ACC112 (cell line): ENCODE data around the gene MRPS14.

Experiments used
- H2AFZ ChIP-seq: fragments of 200-600 bp; sonication (generic); one replicate; pipeline ENCODE4 v1.6.0; 2017; ENCODE audit warnings: antibody characterized with exemption, low read length; ENCODE audit not compliant: unreplicated experiment
- H3K27ac ChIP-seq: fragments of 200-600 bp; sonication (generic); 2 replicates; pipeline ENCODE4 v1.5.1; 2014; ENCODE audit warnings: low read depth, mild to moderate bottlenecking, antibody characterized with exemption, low read length, moderate library complexity
- H3K27me3 ChIP-seq: fragments of 200-600 bp; sonication (generic); 2 replicates; pipeline ENCODE4 v1.6.1; 2014; ENCODE audit warnings: mild to moderate bottlenecking, antibody characterized with exemption, low read length, moderate library complexity, mixed read lengths; ENCODE audit not compliant: insufficient read depth
- H3K36me3 ChIP-seq: fragments of 200-600 bp; sonication (generic); 2 replicates; pipeline ENCODE4 v1.6.1; 2016; ENCODE audit warnings: mild to moderate bottlenecking, antibody characterized with exemption, low read length, moderate library complexity, mixed read lengths; ENCODE audit not compliant: insufficient read depth
- H3K4me1 ChIP-seq: fragments of 200-600 bp; sonication (generic); one replicate; pipeline ENCODE4 v1.6.1; 2016; ENCODE audit warnings: low read length, mixed read lengths; ENCODE audit not compliant: insufficient read depth, unreplicated experiment, control insufficient read depth
- H3K4me3 ChIP-seq: fragments of 200-600 bp; sonication (generic); 2 replicates; pipeline ENCODE4 v1.5.1; 2014; ENCODE audit warnings: mild to moderate bottlenecking, low read depth, low read length
- H3K79me2 ChIP-seq: fragments of 200-600 bp; sonication (generic); one replicate; pipeline ENCODE4 v1.6.0; 2016; ENCODE audit warnings: low read length; ENCODE audit not compliant: control insufficient read depth, unreplicated experiment, insufficient read depth

Gene MRPS14

DNA sequence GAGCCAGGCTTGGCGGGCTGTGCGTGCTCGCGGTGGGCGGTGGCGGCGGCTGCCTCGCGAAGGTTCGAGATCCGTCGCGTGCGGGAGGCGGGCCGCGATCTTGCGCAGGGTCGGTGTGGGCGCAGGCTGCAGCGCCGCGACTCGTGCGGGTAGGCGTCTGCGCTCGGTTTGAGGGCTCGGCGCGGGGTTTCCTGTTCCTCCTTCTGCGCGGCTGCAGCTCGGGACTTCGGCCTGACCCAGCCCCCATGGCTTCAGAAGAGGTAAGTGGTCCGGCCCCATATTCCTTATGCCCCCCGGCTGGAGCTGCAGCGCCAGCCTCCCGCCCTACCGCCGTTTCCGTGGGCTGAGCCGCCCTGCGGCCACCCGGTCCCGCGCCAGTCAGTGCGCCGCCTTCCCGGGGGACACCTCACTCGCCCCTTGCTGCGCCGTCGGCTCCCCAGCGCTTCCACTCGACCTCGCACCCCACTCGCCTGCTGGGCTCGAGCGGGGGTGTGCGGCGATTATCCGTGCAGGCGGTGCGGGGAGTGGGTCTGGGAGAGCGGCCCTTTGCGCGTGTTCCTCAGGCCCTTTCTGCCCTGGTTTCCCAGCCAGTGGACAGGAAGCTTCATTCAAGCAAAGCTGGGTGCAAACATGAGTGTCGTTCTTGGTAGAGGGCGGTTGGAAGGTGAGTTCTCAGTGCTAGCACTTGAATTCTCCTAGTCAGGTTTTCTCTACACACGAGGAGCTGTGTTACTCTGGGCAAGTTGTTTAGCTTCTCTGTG is 23.1 kb downstream of the MRPS14 start, which contains the start of gene CACYBP:
Gene CACYBP, plus strand, starts transcription at position 12 of the 761 bp plus-strand sequence. Its CDS starts 234 bp downstream, at position 246.
- Histone ChIP-seq H3K36me3 (no peaks in the 10 kb centered on the region; the same call in 1 of the 2 replicates), H3K79me2 (peaks cover 50% of the 10 kb centered on the region), H2AFZ (peak within 1 kb of the TSS; percentile 76), H3K27ac (peak within 1 kb of the TSS; percentile 98), H3K4me3 (peak within 1 kb of the TSS; percentile 88), H3K27me3 (no peaks in the 10 kb centered on the region), H3K4me1 (peaks cover 55% of the 10 kb centered on the region)

DNA sequence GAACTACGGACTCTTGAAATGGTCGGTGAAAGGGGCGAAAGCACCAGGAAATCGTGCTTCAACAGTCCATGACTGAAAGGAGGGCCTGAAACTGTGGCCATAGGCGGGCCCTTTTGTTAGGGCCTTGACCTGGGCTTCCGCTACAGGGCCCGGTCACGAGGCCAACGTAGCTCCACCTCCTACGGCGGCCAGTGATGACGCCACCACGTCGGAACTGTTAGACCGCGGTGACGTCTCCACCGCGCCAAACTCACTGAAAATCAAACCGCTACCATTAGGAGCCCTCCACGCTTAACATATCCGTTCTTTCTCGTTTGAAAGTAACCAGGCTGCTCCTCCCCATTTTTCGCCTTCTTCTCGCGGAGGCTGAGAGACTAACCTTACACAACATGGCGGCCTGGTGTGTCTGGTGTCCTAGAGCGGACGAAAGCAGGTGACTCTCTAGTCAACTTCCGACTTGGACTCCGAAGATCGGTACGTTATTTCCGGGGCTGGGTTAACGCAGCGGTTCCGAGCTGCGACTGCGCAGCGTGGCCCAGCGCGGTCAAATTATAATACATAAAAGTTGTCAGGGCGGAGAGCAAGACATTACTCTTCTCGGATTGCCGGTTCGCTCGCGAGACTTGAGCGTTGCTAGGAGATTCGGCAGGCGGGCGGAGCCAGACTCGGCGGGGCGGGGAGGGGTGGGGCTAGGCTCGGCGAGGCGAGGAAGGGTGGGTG is 23.8 kb downstream of the MRPS14 start:
- peak overlapping the region; percentile 98 for H3K27ac ChIP-seq
- H3K79me2 ChIP-seq = peaks cover 43% of the 10 kb centered on the region
- no peaks in the 10 kb centered on the region for H3K36me3 ChIP-seq
- H3K4me3 ChIP-seq = peak overlapping the region; percentile 88
- peak overlapping the region; percentile 76 for H2AFZ ChIP-seq
- no peaks in the 10 kb centered on the region for H3K27me3 ChIP-seq
- H3K4me1 ChIP-seq = peaks cover 61% of the 10 kb centered on the region

DNA sequence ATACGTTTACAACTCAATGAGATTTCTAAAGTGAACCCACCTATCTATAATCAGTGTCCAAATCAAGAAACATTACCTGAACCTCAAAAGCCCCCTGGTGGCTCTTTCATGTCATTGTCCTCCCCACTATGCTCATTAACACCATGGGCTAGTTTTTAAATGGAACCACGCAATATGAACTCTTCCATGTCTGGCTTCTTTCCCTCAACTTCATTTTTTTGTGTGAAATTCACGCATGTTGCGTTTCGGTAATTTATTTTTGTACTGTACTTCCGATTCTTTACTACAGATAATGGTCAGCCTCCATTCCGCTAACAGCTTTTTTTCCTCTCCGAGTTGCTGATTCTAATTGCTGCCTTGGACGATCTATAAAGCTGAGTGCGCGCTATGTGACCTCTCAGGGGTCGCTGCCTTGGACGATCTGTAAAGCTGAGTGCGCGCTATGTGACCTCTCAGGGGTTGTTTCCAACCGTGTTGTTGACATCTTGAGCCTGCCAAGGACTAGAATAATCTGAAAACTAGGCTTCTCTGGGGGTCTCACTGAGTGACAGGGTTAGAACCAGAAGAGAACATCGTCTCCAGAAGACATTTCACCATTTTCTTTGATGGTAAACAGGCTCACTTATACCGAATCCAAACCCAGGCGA is 24.5 kb downstream of the MRPS14 start:
- peaks cover 36% of the 10 kb centered on the region for H3K79me2 ChIP-seq

DNA sequence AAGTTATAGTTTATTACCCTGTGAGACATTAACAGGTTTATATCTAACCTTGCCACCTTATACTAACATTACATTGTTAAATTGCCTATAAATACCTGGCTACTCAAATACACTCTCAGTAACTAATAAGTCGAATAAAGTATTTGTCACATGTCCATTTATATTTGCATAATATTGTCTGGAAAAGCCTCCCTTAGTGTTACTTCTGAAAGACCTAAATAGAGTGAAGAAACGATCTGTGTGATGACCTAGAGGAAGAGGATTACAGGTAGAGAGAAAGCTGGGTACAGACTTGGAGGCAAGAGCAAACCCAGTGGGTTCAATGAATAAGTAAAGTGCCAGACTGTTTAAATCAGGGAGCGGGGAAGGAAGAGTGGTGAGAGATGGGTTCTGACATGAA is 26.2 kb downstream of the MRPS14 start:
- H3K27me3 ChIP-seq = no peaks in the 10 kb centered on the region
- H3K4me3 ChIP-seq = no peak overlapping the region
- no peaks in the 10 kb centered on the region for H3K36me3 ChIP-seq
- H2AFZ ChIP-seq = no peak overlapping the region
- peaks cover 42% of the 10 kb centered on the region for H3K4me1 ChIP-seq
- peaks cover 19% of the 10 kb centered on the region for H3K79me2 ChIP-seq
- no peak overlapping the region for H3K27ac ChIP-seq

More for the DNA sequence above, 24.5 kb downstream of the MRPS14 start:
- H3K27me3 ChIP-seq = no peaks in the 10 kb centered on the region
- H3K36me3 ChIP-seq = no peaks in the 10 kb centered on the region
- peak overlapping the region; percentile 76 for H2AFZ ChIP-seq
- peak overlapping the region; percentile 98 for H3K27ac ChIP-seq
- H3K4me3 ChIP-seq = peak overlapping the region; percentile 88
- peaks cover 54% of the 10 kb centered on the region for H3K4me1 ChIP-seq

GRCh38 chr1:174996476-174996875 is 26.7 kb downstream of the MRPS14 start:
- H3K27ac ChIP-seq = no peak overlapping the region
- H3K36me3 ChIP-seq = no peaks in the 10 kb centered on the region
- peaks cover 14% of the 10 kb centered on the region for H3K79me2 ChIP-seq
- H3K27me3 ChIP-seq = no peaks in the 10 kb centered on the region
- peaks cover 39% of the 10 kb centered on the region for H3K4me1 ChIP-seq
- H2AFZ ChIP-seq = no peak overlapping the region
- H3K4me3 ChIP-seq = no peak overlapping the region

- Histone ChIP-seq H3K27ac (no peak overlapping the region), H3K27me3 (no peaks in the 10 kb centered on the region), H3K79me2 (peaks cover 8% of the 10 kb centered on the region), H3K4me1 (peaks cover 39% of the 10 kb centered on the region), H3K36me3 (no peaks in the 10 kb centered on the region), H3K4me3 (no peak overlapping the region), H2AFZ (no peak overlapping the region)
These were observed 27.3 kb downstream of the MRPS14 start for GRCh38 chr1:174995916-174996315.

- Histone ChIP-seq H3K27me3 (no peaks in the 10 kb centered on the region), H3K4me1 (peaks cover 39% of the 10 kb centered on the region), H3K79me2 (peaks cover under 1% of the 10 kb centered on the region), H3K36me3 (no peaks in the 10 kb centered on the region), H3K4me3 (no peak overlapping the region), H3K27ac (no peak overlapping the region), H2AFZ (no peak overlapping the region)
These were observed 28.1 kb downstream of the MRPS14 start for GRCh38 chr1:174995121-174995520.

- Histone ChIP-seq H3K36me3 (no peaks in the 10 kb centered on the region), H3K4me1 (peaks cover 35% of the 10 kb centered on the region), H3K27me3 (no peaks in the 10 kb centered on the region), H3K27ac (no peak overlapping the region), H2AFZ (no peak overlapping the region), H3K79me2 (no peaks in the 10 kb centered on the region), H3K4me3 (no peak overlapping the region)
These were observed 31.8 kb downstream of the MRPS14 start for GRCh38 chr1:174991473-174991872.

- Histone ChIP-seq H3K4me1 (peaks cover 26% of the 10 kb centered on the region), H3K4me3 (peak overlapping the region; percentile 79), H3K27me3 (no peaks in the 10 kb centered on the region), H3K36me3 (no peaks in the 10 kb centered on the region), H2AFZ (peak overlapping the region; percentile 47), H3K27ac (peak overlapping the region; percentile 66), H3K79me2 (no peaks in the 10 kb centered on the region)
These were observed 32.7 kb downstream of the MRPS14 start for GRCh38 chr1:174990382-174990999.

DNA sequence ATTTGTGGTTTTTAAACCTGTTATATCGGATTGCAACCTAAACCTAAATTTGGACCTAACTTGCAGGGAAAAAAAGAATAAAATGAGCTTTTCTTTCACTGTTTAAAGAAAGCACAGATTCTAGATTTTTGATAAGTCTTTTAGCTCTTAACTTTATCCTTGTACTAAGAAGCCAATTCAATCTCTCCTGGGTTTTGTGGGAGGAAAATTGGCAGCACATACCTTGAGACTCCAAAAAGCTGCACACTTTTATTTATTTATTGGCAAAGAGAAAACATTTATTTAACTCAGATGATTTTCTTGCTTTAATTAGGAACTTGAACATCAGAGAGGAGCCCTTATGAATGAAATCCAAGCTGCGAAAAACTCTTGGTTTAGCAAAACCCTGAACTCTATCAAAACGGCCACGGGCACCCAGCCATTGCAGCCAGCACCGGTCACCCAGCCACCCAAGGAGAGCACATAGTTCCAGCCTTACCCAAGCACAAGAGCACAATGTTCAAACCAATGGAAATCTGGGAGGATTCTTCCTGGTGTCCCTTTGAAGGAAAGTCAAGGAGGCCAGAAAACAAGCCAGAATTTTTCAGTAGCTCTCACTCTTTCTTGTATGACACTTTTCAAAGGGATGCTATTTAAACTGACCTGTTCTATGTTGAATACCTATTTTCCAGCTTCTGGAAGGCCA is 33.5 kb downstream of the MRPS14 start:
- H3K27me3 ChIP-seq = no peaks in the 10 kb centered on the region
- no peaks in the 10 kb centered on the region for H3K36me3 ChIP-seq
- peaks cover 18% of the 10 kb centered on the region for H3K4me1 ChIP-seq
- no peaks in the 10 kb centered on the region for H3K79me2 ChIP-seq
- H2AFZ ChIP-seq = peak overlapping the region; percentile 70
- H3K4me3 ChIP-seq = peak overlapping the region; percentile 79
- peak overlapping the region; percentile 66 for H3K27ac ChIP-seq
